ENCODE data around the gene CEP131.

The CEP131 gene

DNA sequence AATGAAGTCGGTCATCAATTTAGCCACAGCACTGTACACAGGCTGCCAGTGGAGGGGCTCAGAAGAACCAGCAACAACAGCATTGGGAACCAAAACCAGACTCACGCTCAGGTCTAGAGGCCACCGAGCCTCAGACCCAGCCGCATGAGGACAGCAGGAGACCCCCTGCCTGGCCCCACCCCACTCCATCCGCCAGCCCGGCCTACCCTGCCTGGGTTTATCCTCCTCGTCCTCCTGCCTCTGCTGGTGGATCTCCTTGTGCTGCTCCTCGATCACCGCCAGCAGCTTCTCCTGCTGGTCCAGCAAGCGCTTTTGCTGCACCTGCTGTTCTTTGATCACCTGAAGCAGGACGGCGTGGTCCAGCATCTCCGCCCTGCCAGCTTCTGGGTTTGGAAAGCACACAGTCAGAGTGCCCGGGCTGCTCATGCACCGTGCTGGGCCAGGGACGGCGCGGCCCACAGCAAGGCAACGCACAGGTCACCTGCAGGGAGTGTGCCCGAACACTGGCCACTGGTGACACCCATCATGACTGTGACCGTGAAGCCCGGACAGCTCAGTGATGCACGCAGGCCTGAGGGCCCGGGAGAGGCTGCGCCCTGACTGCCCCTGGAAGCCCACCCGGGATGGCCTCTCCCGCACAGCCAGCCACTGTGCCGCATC, 24.0 kb upstream of the CEP131 start:
- TF ChIP-seq, protein P1, sequence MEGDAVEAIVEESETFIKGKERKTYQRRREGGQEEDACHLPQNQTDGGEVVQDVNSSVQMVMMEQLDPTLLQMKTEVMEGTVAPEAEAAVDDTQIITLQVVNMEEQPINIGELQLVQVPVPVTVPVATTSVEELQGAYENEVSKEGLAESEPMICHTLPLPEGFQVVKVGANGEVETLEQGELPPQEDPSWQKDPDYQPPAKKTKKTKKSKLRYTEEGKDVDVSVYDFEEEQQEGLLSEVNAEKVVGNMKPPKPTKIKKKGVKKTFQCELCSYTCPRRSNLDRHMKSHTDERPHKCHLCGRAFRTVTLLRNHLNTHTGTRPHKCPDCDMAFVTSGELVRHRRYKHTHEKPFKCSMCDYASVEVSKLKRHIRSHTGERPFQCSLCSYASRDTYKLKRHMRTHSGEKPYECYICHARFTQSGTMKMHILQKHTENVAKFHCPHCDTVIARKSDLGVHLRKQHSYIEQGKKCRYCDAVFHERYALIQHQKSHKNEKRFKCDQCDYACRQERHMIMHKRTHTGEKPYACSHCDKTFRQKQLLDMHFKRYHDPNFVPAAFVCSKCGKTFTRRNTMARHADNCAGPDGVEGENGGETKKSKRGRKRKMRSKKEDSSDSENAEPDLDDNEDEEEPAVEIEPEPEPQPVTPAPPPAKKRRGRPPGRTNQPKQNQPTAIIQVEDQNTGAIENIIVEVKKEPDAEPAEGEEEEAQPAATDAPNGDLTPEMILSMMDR (IDR thresholded peaks at IDR 0.05; ENCODE audit: insufficient read depth, low read length, poor library complexity, severe bottlenecking) = no peak
- H3K36me3 ChIP-seq (ENCODE audit: control insufficient read depth, insufficient read depth, low read length) = peaks cover 18% of the 10 kb centered on the region
- no peak overlapping the region for H3K4me3 ChIP-seq (replicated peaks; ENCODE audit: low read depth, low read length)
- H3K27me3 ChIP-seq (replicated peaks; ENCODE audit: control insufficient read depth, insufficient read depth, low read length) = no peaks in the 10 kb centered on the region
- peak; percentile 18 for DNase-seq (ENCODE audit: extremely low read depth, insufficient read length)

DNA sequence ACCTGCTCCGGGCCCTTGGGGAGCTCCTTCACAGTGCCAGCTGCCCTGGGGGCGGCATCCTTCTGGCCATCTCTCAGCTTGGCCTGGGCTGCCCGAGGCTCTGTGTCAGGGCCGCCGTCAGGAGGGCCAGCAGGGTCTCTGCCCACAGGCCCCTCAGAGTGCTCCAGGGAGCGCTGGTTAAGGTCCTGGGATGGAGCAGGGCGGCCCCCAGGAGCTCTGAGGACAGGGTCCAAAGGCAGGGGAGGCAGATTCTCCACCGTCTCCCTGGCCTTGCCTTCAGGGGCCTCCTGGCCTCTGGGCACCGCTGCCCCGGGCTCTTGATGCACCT, 23.5 kb upstream of the CEP131 start:
- peaks cover 20% of the 10 kb centered on the region for H3K36me3 ChIP-seq (ENCODE audit: control insufficient read depth, insufficient read depth, low read length)
- no peak overlapping the region for H3K4me3 ChIP-seq (replicated peaks; ENCODE audit: low read depth, low read length)
- no peak for DNase-seq (ENCODE audit: extremely low read depth, insufficient read length)
- TF ChIP-seq, protein P1 (IDR thresholded peaks at IDR 0.05; ENCODE audit: insufficient read depth, low read length, poor library complexity, severe bottlenecking) = no peak
- H3K27me3 ChIP-seq (replicated peaks; ENCODE audit: control insufficient read depth, insufficient read depth, low read length) = no peaks in the 10 kb centered on the region

DNA sequence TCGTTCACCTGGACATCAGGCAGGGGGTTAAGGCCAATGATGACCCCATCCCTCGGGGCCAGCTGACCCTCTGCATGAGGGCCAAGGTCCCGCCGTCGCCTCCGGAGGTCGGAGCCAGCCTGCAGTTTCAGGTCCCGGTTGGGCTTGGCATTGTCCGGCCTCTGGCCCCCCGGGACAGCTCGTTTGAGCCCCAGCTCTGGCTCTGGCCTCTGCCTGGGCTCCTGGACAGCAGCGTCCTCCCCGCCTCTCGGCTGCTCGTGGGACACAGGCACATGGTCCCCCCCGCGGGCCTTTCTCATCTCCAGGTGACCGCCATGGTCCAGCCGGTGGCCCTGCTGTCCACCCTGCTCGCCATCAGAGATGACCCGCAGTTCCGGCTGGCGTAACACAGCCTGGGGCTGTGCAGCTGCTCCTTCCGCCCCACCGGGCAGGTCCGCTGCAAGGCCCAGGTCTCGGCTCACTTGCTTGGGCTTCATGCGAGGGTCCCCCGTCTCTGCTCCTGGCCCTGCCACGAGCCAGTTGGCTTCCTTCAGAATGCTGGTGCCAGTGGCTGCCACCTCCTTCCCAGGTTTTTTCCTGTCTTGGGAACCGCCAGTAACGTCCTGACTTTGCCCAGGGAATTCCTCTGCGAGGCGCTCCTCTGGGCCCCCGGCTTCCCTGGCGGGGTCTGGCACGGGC, 23.0 kb upstream of the CEP131 start:
- TF ChIP-seq, protein P1 (IDR thresholded peaks at IDR 0.05; ENCODE audit: insufficient read depth, low read length, poor library complexity, severe bottlenecking) = no peak
- Histone ChIP-seq H3K36me3 (ENCODE audit: control insufficient read depth, insufficient read depth, low read length) (peaks cover 19% of the 10 kb centered on the region), H3K27me3 (replicated peaks; ENCODE audit: control insufficient read depth, insufficient read depth, low read length) (no peaks in the 10 kb centered on the region), H3K4me3 (replicated peaks; ENCODE audit: low read depth, low read length) (no peak overlapping the region)
- no peak for DNase-seq (ENCODE audit: extremely low read depth, insufficient read length)

DNA sequence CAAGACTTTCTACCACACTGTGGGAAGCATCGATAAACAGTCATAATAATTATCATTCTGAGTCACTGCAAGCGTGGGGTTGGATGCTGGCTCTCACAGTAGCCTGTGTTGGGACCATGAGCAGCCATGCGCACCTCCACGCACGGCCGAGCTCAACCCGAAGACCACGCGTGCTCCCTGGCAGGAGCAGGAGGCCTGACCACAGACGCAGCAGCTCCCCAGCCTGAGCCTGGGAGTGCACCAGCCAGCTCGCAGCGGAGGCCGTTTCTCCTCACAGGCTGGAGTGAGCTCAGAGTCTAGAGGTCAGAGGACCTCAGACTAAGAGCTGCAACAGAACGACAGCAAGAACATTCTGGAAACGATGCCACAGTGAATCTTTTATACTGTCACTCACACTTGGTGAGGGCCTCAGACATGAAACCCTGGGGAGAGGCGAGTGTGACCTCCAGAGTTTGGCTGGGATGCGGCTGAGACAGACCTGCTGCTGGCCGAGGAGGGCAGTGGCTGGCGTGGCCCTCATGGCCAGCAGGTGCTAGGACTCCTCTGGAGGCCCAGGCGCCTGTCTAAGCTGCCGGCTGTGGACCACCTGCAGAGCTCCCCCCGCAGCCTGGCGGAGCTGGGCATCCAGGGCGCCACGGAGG, 22.4 kb upstream of the CEP131 start:
- no peaks in the 10 kb centered on the region for H3K27me3 ChIP-seq (replicated peaks; ENCODE audit: control insufficient read depth, insufficient read depth, low read length)
- peaks cover 17% of the 10 kb centered on the region for H3K36me3 ChIP-seq (ENCODE audit: control insufficient read depth, insufficient read depth, low read length)
- no peak overlapping the region for H3K4me3 ChIP-seq (replicated peaks; ENCODE audit: low read depth, low read length)
- peak; percentile 82 for DNase-seq (ENCODE audit: extremely low read depth, insufficient read length)
- TF ChIP-seq, protein P1 (IDR thresholded peaks at IDR 0.05; ENCODE audit: insufficient read depth, low read length, poor library complexity, severe bottlenecking) = no peak

DNA sequence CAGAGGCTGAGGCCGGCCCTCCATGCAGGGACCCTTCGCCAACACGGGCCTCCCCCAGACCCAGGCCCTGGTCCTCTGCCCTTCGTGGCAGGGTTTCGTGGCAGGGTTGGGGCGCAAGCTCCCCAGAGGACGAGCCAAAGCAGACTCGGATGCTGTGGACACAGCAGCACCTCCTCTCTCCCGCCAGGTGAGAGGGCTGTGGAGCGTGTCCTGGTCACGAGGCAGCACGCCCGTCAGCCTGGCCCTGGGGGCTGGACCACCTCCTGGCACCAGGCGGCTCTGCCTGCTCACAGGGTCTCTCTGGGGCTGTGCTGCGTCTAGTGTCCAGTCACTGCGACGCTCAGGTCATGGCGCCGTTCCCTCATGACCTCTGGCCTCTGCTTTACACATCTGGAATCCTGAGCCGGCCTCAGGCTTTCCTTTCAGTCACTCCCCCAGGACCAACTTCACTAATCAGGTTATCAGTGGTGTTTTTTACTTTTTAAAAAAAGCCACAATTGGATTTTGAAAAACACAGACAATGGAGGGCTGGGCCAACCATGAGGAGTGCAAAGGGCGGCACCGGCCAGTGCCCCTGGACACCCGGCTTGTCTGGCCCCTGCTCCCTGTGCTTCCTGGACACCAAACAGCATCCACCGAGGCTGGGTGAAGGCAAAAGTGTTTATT, 21.7 kb upstream of the CEP131 start:
- H3K4me3 ChIP-seq (replicated peaks; ENCODE audit: low read depth, low read length) = no peak overlapping the region
- TF ChIP-seq, protein P1 (IDR thresholded peaks at IDR 0.05; ENCODE audit: insufficient read depth, low read length, poor library complexity, severe bottlenecking) = no peak
- peaks cover 15% of the 10 kb centered on the region for H3K36me3 ChIP-seq (ENCODE audit: control insufficient read depth, insufficient read depth, low read length)

More for the DNA sequence above, 21.7 kb upstream of the CEP131 start:
- no peaks in the 10 kb centered on the region for H3K27me3 ChIP-seq (replicated peaks; ENCODE audit: control insufficient read depth, insufficient read depth, low read length)
- no peak for DNase-seq (ENCODE audit: extremely low read depth, insufficient read length)

Measured in GM06990 (cell line).